A549 (cell line): ENCODE data around the gene ATP8A2. TPM values are rescaled to one million over a fixed set of nuclear protein-coding genes. Genes with fewer than 3 reads are reported as not detected.

Experiments used
- ATAC-seq, 2 experiments: fragments of 200-7000 bp in 1 of 2; fragments of >200 bp in 1 of 2; cut with Nextera tagmentation in 1 of 2; cut with Tn5 transposase in 1 of 2; 3 replicates each; pipeline versions ENCODE4 v1.8.0 to v1.9.1; 2018 to 2020; ENCODE audit warnings: mild to moderate bottlenecking in 1 of 2, moderate library complexity in 1 of 2
- CTCF ChIA-PET: fragments of 300-600 bp; sonication (Branson Sonifier 250); formaldehyde crosslinking; extraction: SDS; loops from one replicate; lab custom pipeline; 2021; ENCODE audit warnings: antibody characterized with exemption, inconsistent platforms; lab: Yijun Ruan, JAX
- POLR2A ChIA-PET: fragments of 350-600 bp; formaldehyde crosslinking; extraction: SDS; loops from one replicate; lab custom pipeline; 2021; ENCODE audit warnings: antibody characterized with exemption, inconsistent platforms; lab: Yijun Ruan, JAX
- DNase-seq, 2 experiments: peaks; one replicate each; pipeline versions ENCODE4 v3.0.0 to v3.0.0-alpha.2; 2011 to 2016; ENCODE audit warnings: low read depth in 1 of 2, low spot score in 1 of 2
- FAIRE-seq: peaks from 2 replicates; lab custom pipeline; 2011; peaks lifted over from hg19 to GRCh38; lab: Jason Lieb, UNC
- H3K27ac ChIP-seq, 2 experiments: fragments of >200 bp; sonication (Bioruptor Twin); formaldehyde crosslinking; 3 replicates each; pipeline ENCODE4 v1.5.1; 2016 to 2017
- H3K4me1 ChIP-seq: fragments of >200 bp; sonication (Bioruptor Twin); formaldehyde crosslinking; 3 replicates; pipeline ENCODE4 v1.6.1; 2016
- H3K4me2 ChIP-seq: fragments of >200 bp; sonication (Bioruptor Twin); formaldehyde crosslinking; 3 replicates; pipeline ENCODE4 v1.6.1; 2016
- H3K4me3 ChIP-seq: fragments of >200 bp; sonication (Bioruptor Twin); formaldehyde crosslinking; 3 replicates; pipeline ENCODE4 v1.5.1; 2016
- H3K9me3 ChIP-seq: fragments of >200 bp; sonication (Bioruptor Twin); formaldehyde crosslinking; 3 replicates; pipeline ENCODE4 v1.6.1; 2016
- CBX2 ChIP-seq: fragments of 200-600 bp; sonication (generic); IDR thresholded peaks from 2 replicates; pipeline ENCODE4 v1.6.1; 2016; ENCODE audit warnings: low read depth, mild to moderate bottlenecking, borderline replicate concordance
- CEBPB ChIP-seq, 2 experiments: fragments of >200 bp in 1 of 2; sonication (Bioruptor Twin) in 1 of 2; formaldehyde crosslinking in 1 of 2; IDR thresholded peaks; 2 replicates each; pipeline ENCODE4 v1.6.1; 2012 to 2016
- CHD2 ChIP-seq: fragments of 150-350 bp; IDR thresholded peaks from 2 replicates; pipeline ENCODE4 v1.6.1; 2014; ENCODE audit warnings: low read length; ENCODE audit not compliant: partially characterized antibody
- CHD4 ChIP-seq: fragments of 200-600 bp; sonication (generic); IDR thresholded peaks from 2 replicates; pipeline ENCODE4 v1.6.1; 2016; ENCODE audit warnings: antibody characterized with exemption, mild to moderate bottlenecking, borderline replicate concordance
- CTCF ChIP-seq: fragments of >200 bp; sonication (Bioruptor Twin); formaldehyde crosslinking; IDR thresholded peaks from 3 replicates; pipeline ENCODE4 v1.5.1; 2016
- ELK1 ChIP-seq: fragments of 150-350 bp; IDR thresholded peaks from 2 replicates; pipeline ENCODE4 v1.6.1; 2014; ENCODE audit warnings: low read depth, mild to moderate bottlenecking, low read length
- EP300 ChIP-seq, 2 experiments: fragments of >200 bp; sonication (Bioruptor Twin); formaldehyde crosslinking; IDR thresholded peaks; 2 replicates in 1 of 2; 3 replicates in 1 of 2; pipeline ENCODE4 v1.6.1; 2016 to 2017
- FOSB ChIP-seq: fragments of 250-450 bp; sonication (Bioruptor Pico); IDR thresholded peaks from 2 replicates; pipeline ENCODE4 v1.5.0; 2020; ENCODE audit warnings: mild to moderate bottlenecking, moderate library complexity
- GATA3 ChIP-seq: IDR thresholded peaks from 2 replicates; pipeline ENCODE4 v1.6.1; 2012; ENCODE audit warnings: borderline replicate concordance
- HDAC2 ChIP-seq: fragments of 200-600 bp; sonication (generic); IDR thresholded peaks from 2 replicates; pipeline ENCODE4 v1.6.1; 2016
- HES2 ChIP-seq: fragments of >200 bp; sonication (Bioruptor Twin); formaldehyde crosslinking; IDR thresholded peaks from 2 replicates; pipeline ENCODE4 v1.6.1; 2016
- HEYL ChIP-seq: fragments of 250-450 bp; sonication (Bioruptor Pico); IDR thresholded peaks from 2 replicates; pipeline ENCODE4 v1.8.0; 2021; ENCODE audit warnings: mild to moderate bottlenecking, moderate library complexity
- HOXB13 ChIP-seq: fragments of 250-450 bp; sonication (Bioruptor Pico); IDR thresholded peaks from 2 replicates; pipeline ENCODE4 v1.5.0; 2020; ENCODE audit warnings: low read depth, mild to moderate bottlenecking, moderate library complexity
- HOXB5 ChIP-seq: fragments of 250-450 bp; sonication (Bioruptor Pico); IDR thresholded peaks from 2 replicates; pipeline ENCODE4 v1.5.0; 2020; ENCODE audit warnings: mild to moderate bottlenecking, moderate library complexity
- JUNB ChIP-seq: fragments of >200 bp; sonication (Bioruptor Twin); formaldehyde crosslinking; IDR thresholded peaks from 2 replicates; pipeline ENCODE4 v1.6.1; 2016
- MAFK ChIP-seq: fragments of 450-650 bp; IDR thresholded peaks from 2 replicates; pipeline ENCODE4 v1.6.1; 2014; ENCODE audit not compliant: partially characterized antibody
- MYC ChIP-seq: IDR thresholded peaks from 2 replicates; pipeline ENCODE4 v1.6.1; 2012; ENCODE audit warnings: mild to moderate bottlenecking, inconsistent platforms, low read length, improper control_type of control experiment, borderline replicate concordance
- NFE2L2 ChIP-seq: fragments of 150-350 bp; conservative IDR thresholded peaks from 2 replicates; pipeline ENCODE4 v1.6.1; 2014; ENCODE audit warnings: low read length
- PBX3 ChIP-seq: IDR thresholded peaks from 2 replicates; pipeline ENCODE4 v1.6.1; 2012
- PHF8 ChIP-seq: fragments of 200-600 bp; sonication (generic); IDR thresholded peaks from 2 replicates; pipeline ENCODE4 v1.6.1; 2016; ENCODE audit warnings: low read depth, mild to moderate bottlenecking, antibody characterized with exemption, moderate library complexity, borderline replicate concordance
- RAD21 ChIP-seq, 2 experiments: fragments of >200 bp in 1 of 2; sonication (Bioruptor Twin) in 1 of 2; formaldehyde crosslinking in 1 of 2; IDR thresholded peaks in 1 of 2; conservative IDR thresholded peaks in 1 of 2; 2 replicates in 1 of 2; 3 replicates in 1 of 2; pipeline ENCODE4 v1.6.1; 2012 to 2018; ENCODE audit warnings: inconsistent platforms in 1 of 2
- RFX5 ChIP-seq: fragments of 450-650 bp; IDR thresholded peaks from 2 replicates; pipeline ENCODE4 v1.7.1; 2014; ENCODE audit warnings: antibody characterized with exemption, mild to moderate bottlenecking, moderate library complexity
- SREBF2 ChIP-seq: fragments of 450-650 bp; IDR thresholded peaks from 2 replicates; pipeline ENCODE4 v1.6.1; 2014; ENCODE audit warnings: mild to moderate bottlenecking, moderate library complexity
- USF2 ChIP-seq: fragments of 450-650 bp; IDR thresholded peaks from 2 replicates; pipeline ENCODE4 v1.6.1; 2014; ENCODE audit warnings: antibody characterized with exemption
- ZC3H11A ChIP-seq: fragments of 450-650 bp; IDR thresholded peaks from 2 replicates; pipeline ENCODE4 v1.6.1; 2014; ENCODE audit warnings: antibody characterized with exemption, mild to moderate bottlenecking
- ZFP36 ChIP-seq: fragments of 450-650 bp; IDR thresholded peaks from 2 replicates; pipeline ENCODE4 v1.6.1; 2014; ENCODE audit warnings: borderline replicate concordance; ENCODE audit not compliant: partially characterized antibody
- ZNF302 ChIP-seq: fragments of 250-450 bp; sonication (Bioruptor Pico); IDR thresholded peaks from 2 replicates; pipeline ENCODE4 v1.9.0; 2021; ENCODE audit warnings: inconsistent platforms, mild to moderate bottlenecking, moderate library complexity
- WGBS: methylation state at CpG from one replicate; pipeline ENCODE4 v1.1.6; 2017; ENCODE audit errors: missing lambda C conversion rate; 5-methylcytosine and 5-hydroxymethylcytosine counted together
- polyA plus RNA-seq, 4 experiments: library from polyadenylated mRNA; depleted of rRNA in 3 of 4; stranded (reverse); fragments of >200 nt; fragmentation: RNase III in 1 of 4; extraction: RNeasy Plus Mini Kit Qiagen cat#74134 plus additional on column Dnase treatment in 1 of 4; gene quantifications; 2 replicates in 3 of 4; 3 replicates in 1 of 4; pipeline ENCODE4 v1.2.3, GENCODE V29; 2011 to 2017
- TF ChIP-seq, protein P1 (sequence below): IDR thresholded peaks from 2 replicates; pipeline ENCODE4 v1.6.1; 2012; ENCODE audit warnings: low read depth, borderline replicate concordance

The ATP8A2 gene
- polyA plus RNA-seq, 2 of the 4 experiments (the other 2 are of a cell fraction): 0.03 TPM; not detected in 1

GRCh38 chr13:25946321-25946720 lies 574.5 kb downstream of the ATP8A2 start:
- Histone ChIP-seq H3K4me3 (no peak overlapping the region), H3K4me2 (no peak overlapping the region), H3K27ac (no peak overlapping the region), H3K9me3 (no peaks in the 10 kb centered on the region), H3K4me1 (no peaks in the 10 kb centered on the region)
- POLR2A ChIA-PET: no interaction called here
- FAIRE-seq (no peak), ATAC-seq (no peak), DNase-seq (no peak)
- CTCF ChIA-PET: no interaction called here
- 26% methylated on average over 6 of the region's 6 CpGs for WGBS
- TF ChIP-seq CHD4: no peak
- no peak for TF ChIP-seq JUNB
- no peak for TF ChIP-seq NFE2L2
- TF ChIP-seq ZFP36: no peak
- no peak for TF ChIP-seq HOXB13 (CRISPR knock-in tag)
- TF ChIP-seq, protein P1, sequence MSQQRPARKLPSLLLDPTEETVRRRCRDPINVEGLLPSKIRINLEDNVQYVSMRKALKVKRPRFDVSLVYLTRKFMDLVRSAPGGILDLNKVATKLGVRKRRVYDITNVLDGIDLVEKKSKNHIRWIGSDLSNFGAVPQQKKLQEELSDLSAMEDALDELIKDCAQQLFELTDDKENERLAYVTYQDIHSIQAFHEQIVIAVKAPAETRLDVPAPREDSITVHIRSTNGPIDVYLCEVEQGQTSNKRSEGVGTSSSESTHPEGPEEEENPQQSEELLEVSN: no peak
- no peak for TF ChIP-seq MAFK
- TF ChIP-seq ZNF302 (CRISPR knock-in tag): no peak
- TF ChIP-seq EP300 (IDR thresholded peaks at IDR 0.05): no peak
- no peak for TF ChIP-seq HOXB5 (CRISPR knock-in tag)
- no peak for TF ChIP-seq FOSB
- no peak for TF ChIP-seq PBX3
- no peak for TF ChIP-seq RFX5
- TF ChIP-seq MYC: no peak
- no peak for TF ChIP-seq SREBF2
- no peak for TF ChIP-seq GATA3

DNA sequence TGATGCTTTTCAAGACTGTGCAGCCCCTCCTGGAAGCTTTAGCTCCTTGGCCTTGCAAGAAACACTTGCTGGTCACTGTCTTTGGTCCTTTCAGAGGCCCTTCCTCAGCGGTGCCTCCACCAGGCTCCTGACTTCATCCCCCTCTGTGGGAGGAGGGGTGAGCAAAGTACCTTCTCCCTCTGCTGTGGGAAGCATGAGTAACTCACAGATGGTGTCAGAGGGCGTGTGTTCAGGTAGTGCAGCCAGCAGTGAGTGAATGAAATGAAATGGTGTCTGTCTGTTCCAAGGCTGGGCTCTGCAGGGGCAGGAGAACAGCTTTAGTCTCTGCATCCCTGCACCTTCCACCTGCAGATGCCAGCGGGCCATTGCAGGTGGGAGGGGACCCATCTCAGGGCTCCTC lies 577.1 kb downstream of the ATP8A2 start:
- 5% methylated on average over 3 of the region's 3 CpGs for WGBS
- no peak overlapping the region for H3K27ac ChIP-seq
- DNase-seq (no peak), ATAC-seq (no peak), FAIRE-seq (no peak)
- H3K4me3 ChIP-seq: no peak overlapping the region
- H3K4me1 ChIP-seq: no peaks in the 10 kb centered on the region
- POLR2A ChIA-PET: no interaction called here
- no peak overlapping the region for H3K4me2 ChIP-seq
- CTCF ChIA-PET: no interaction called here
- no peaks in the 10 kb centered on the region for H3K9me3 ChIP-seq
- TF ChIP-seq RAD21 (conservative IDR thresholded peaks at IDR 0.05 in 1 of 2, IDR thresholded peaks at IDR 0.05 in 1 of 2) (no peak), ELK1 (no peak), HES2 (no peak), MAFK (no peak), PHF8 (no peak), HOXB5 (CRISPR knock-in tag) (no peak), FOSB (no peak), HDAC2 (no peak), USF2 (no peak), ZFP36 (no peak), CTCF (no peak), CHD2 (no peak), EP300 (IDR thresholded peaks at IDR 0.05) (no peak), HEYL (CRISPR knock-in tag) (no peak), CEBPB (IDR thresholded peaks at IDR 0.05) (no peak), ZC3H11A (no peak), CBX2 (no peak)
